ENCODE measurements around the gene WNK1.

WNK1 gene

DNA sequence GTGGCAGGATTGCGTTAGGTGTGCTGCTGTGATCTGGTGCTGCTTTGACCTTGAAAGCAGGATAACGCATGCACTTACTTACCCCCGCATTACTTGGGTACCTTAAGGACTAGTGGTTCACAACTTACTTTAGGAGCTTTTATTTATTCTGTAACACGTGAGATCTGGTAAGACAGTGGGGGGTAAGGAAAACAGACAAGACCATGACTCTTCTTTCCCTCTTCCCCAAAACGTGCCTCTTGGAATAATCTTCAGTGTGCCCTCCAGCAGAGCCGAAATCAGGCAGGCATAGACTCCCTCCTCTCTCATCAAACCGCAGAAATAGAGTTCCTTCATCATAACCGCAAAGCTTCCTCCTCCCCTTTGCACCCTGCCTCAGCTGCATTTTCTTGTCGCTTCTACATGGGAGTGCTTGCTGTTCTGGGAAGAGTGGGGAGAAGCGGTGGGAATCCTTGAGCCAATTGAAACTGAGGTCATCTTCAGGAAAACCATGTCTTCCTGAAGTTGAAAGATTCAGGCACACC, 153.7 kb downstream of the WNK1 start:
- H3K27ac ChIP-seq (ENCODE audit: low read length) = no peak overlapping the region
- peaks cover 63% of the 10 kb centered on the region for H3K36me3 ChIP-seq (replicated peaks; ENCODE audit: low read depth, low read length)
- peaks cover 2% of the 10 kb centered on the region; the same call in 1 of the 2 replicates for H3K79me2 ChIP-seq (ENCODE audit: low read length)
- no peaks in the 10 kb centered on the region for H3K27me3 ChIP-seq (ENCODE audit: low read depth, low read length)
- no peak overlapping the region for H2AFZ ChIP-seq (ENCODE audit: low read depth, low read length)
- H3K9ac ChIP-seq (ENCODE audit: low read length) = no peak overlapping the region
- no peaks in the 10 kb centered on the region for H4K20me1 ChIP-seq (ENCODE audit: insufficient read depth, low read length)
- H3K9me3 ChIP-seq (ENCODE audit: insufficient read depth, low read length) = no peaks in the 10 kb centered on the region
- H3K4me1 ChIP-seq (ENCODE audit: low read length) = no peaks in the 10 kb centered on the region
- H3K4me3 ChIP-seq (ENCODE audit: low read length) = no peak overlapping the region
- no peak for TF ChIP-seq EZH2phosphoT487 (IDR thresholded peaks at IDR 0.05; ENCODE audit: low read depth)
- TF ChIP-seq, protein P1, sequence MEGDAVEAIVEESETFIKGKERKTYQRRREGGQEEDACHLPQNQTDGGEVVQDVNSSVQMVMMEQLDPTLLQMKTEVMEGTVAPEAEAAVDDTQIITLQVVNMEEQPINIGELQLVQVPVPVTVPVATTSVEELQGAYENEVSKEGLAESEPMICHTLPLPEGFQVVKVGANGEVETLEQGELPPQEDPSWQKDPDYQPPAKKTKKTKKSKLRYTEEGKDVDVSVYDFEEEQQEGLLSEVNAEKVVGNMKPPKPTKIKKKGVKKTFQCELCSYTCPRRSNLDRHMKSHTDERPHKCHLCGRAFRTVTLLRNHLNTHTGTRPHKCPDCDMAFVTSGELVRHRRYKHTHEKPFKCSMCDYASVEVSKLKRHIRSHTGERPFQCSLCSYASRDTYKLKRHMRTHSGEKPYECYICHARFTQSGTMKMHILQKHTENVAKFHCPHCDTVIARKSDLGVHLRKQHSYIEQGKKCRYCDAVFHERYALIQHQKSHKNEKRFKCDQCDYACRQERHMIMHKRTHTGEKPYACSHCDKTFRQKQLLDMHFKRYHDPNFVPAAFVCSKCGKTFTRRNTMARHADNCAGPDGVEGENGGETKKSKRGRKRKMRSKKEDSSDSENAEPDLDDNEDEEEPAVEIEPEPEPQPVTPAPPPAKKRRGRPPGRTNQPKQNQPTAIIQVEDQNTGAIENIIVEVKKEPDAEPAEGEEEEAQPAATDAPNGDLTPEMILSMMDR (IDR thresholded peaks at IDR 0.05; ENCODE audit: low read depth, low read length) = no peak
- no peak overlapping the region for H3K4me2 ChIP-seq (ENCODE audit: low read length)

DNA sequence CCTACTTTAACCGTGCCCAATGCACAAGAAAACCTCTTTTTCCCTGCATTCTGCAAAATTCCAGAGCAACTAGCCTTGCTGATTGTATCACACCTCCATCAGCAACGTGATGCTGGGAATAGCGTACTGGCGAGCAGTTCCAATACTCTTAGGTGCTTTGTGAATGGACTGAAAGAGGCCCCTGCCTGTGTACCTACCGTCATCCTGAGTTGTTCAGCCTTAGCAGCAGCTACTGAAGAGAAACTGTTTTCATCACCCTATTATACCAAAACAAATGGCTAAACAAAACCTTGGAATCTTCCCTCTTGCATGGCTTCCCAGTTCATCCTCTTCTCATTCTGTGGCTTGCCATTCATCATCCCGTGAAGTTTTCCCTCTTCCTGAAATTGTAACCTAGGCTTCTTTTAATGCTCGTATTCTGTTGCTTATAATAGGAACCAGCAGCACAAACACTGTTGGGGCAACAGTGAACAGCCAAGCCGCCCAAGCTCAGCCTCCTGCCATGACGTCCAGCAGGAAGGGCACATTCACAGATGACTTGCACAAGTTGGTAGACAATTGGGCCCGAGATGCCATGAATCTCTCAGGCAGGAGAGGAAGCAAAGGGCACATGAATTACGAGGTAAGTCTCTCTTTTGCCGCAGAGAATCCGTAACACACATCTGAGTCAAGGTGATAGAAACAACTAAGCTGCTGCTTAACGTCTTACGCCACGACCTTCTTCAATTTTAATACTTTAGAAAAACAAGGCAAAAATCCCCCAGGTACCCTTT, 155.2 kb downstream of the WNK1 start:
- Histone ChIP-seq H3K27ac (ENCODE audit: low read length) (no peak overlapping the region), H4K20me1 (ENCODE audit: insufficient read depth, low read length) (no peaks in the 10 kb centered on the region), H3K9ac (ENCODE audit: low read length) (no peak overlapping the region), H2AFZ (ENCODE audit: low read depth, low read length) (no peak overlapping the region), H3K4me3 (ENCODE audit: low read length) (no peak overlapping the region), H3K4me1 (ENCODE audit: low read length) (peaks cover 4% of the 10 kb centered on the region; the same call in 1 of the 2 replicates), H3K4me2 (ENCODE audit: low read length) (no peak overlapping the region), H3K79me2 (ENCODE audit: low read length) (peaks cover 2% of the 10 kb centered on the region; the same call in 1 of the 2 replicates), H3K36me3 (replicated peaks; ENCODE audit: low read depth, low read length) (peaks cover 57% of the 10 kb centered on the region), H3K27me3 (ENCODE audit: low read depth, low read length) (no peaks in the 10 kb centered on the region), H3K9me3 (ENCODE audit: insufficient read depth, low read length) (no peaks in the 10 kb centered on the region)
- TF ChIP-seq, protein P1 (IDR thresholded peaks at IDR 0.05; ENCODE audit: low read depth, low read length) = no peak
- no peak for TF ChIP-seq EZH2phosphoT487 (IDR thresholded peaks at IDR 0.05; ENCODE audit: low read depth)

DNA sequence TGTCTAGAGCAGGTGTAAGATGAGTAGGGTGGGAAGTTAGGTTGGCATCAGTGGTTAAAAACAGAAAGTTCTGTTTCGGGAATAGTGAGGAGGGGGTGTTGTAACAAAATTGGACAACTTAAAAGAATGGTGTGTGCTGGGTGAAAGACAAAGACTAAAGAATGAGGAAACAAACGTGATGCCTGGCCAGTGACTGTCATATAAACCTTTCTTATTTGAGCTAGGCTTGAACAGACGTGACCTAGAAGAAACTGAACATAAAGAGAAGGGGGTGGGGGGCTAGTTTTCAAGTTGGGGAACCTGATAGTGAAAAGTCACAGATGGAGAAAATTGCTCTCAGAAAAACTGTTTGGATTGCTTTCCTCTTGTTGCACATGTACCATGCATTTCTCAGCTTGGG, 157.5 kb downstream of the WNK1 start:
- Histone ChIP-seq H3K4me3 (ENCODE audit: low read length) (no peak overlapping the region), H3K79me2 (ENCODE audit: low read length) (peaks cover under 1% of the 10 kb centered on the region; the same call in 1 of the 2 replicates), H2AFZ (ENCODE audit: low read depth, low read length) (no peak overlapping the region), H3K27ac (ENCODE audit: low read length) (no peak overlapping the region), H3K36me3 (replicated peaks; ENCODE audit: low read depth, low read length) (peaks cover 62% of the 10 kb centered on the region), H3K9ac (ENCODE audit: low read length) (no peak overlapping the region), H4K20me1 (ENCODE audit: insufficient read depth, low read length) (no peaks in the 10 kb centered on the region), H3K27me3 (ENCODE audit: low read depth, low read length) (no peaks in the 10 kb centered on the region), H3K4me1 (ENCODE audit: low read length) (peaks cover 6% of the 10 kb centered on the region; the same call in 1 of the 2 replicates), H3K9me3 (ENCODE audit: insufficient read depth, low read length) (no peaks in the 10 kb centered on the region), H3K4me2 (ENCODE audit: low read length) (no peak overlapping the region)
- TF ChIP-seq EZH2phosphoT487 (IDR thresholded peaks at IDR 0.05; ENCODE audit: low read depth) = no peak
- TF ChIP-seq, protein P1 (IDR thresholded peaks at IDR 0.05; ENCODE audit: low read depth, low read length) = no peak

DNA sequence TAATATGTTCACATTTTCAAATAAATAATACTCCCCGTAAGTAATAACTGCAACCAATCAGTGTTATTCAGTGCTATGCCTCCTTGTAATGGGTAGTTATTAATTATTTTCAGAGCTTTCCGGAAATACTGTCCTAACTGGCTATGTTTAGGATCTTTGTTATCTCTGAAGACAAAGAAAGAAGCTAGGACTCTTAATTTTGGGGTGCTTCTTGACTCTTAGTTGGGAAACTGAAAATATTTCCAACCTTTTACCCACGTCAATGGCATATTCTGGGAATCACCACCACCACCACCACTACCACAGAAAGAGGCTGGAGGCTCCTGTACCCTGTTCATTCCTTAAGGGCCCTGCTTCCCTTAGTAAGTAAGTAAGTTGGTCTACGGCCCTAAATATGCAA, 158.0 kb downstream of the WNK1 start:
- H3K36me3 ChIP-seq (replicated peaks; ENCODE audit: low read depth, low read length) = peaks cover 66% of the 10 kb centered on the region
- H3K27ac ChIP-seq (ENCODE audit: low read length) = no peak overlapping the region
- no peaks in the 10 kb centered on the region for H3K9me3 ChIP-seq (ENCODE audit: insufficient read depth, low read length)
- H3K4me3 ChIP-seq (ENCODE audit: low read length) = no peak overlapping the region
- no peak overlapping the region for H2AFZ ChIP-seq (ENCODE audit: low read depth, low read length)
- no peak overlapping the region for H3K9ac ChIP-seq (ENCODE audit: low read length)
- no peaks in the 10 kb centered on the region; the same call in 1 of the 2 replicates for H3K79me2 ChIP-seq (ENCODE audit: low read length)
- no peak overlapping the region for H3K4me2 ChIP-seq (ENCODE audit: low read length)
- H3K4me1 ChIP-seq (ENCODE audit: low read length) = peaks cover 6% of the 10 kb centered on the region; the same call in 1 of the 2 replicates
- H4K20me1 ChIP-seq (ENCODE audit: insufficient read depth, low read length) = no peaks in the 10 kb centered on the region
- TF ChIP-seq, protein P1 (IDR thresholded peaks at IDR 0.05; ENCODE audit: low read depth, low read length) = no peak
- no peak for TF ChIP-seq EZH2phosphoT487 (IDR thresholded peaks at IDR 0.05; ENCODE audit: low read depth)
- no peaks in the 10 kb centered on the region for H3K27me3 ChIP-seq (ENCODE audit: low read depth, low read length)
